HG03139 (cell line): Measurements from ENCODE around the gene ERC1.
"Not testable (repeated sequence)": the region's sequence is repeated elsewhere in the genome, so short reads cannot be mapped to it uniquely, and the experiment has no call there.

ENCODE experiments used
- ATAC-seq: cut with Tn5 transposase; IDR thresholded peaks from one replicate; pipeline ENCODE4 v1.9.1; 2021; ENCODE audit not compliant: unreplicated experiment

Gene ERC1

GRCh38 chr12:981176-981828, 9.7 kb upstream of the ERC1 start:
- no peak for ATAC-seq

GRCh38 chr12:981961-982360, 9.1 kb upstream of the ERC1 start:
- no peak for ATAC-seq

GRCh38 chr12:988646-989045, 2.4 kb upstream of the ERC1 start:
- ATAC-seq: no peak

GRCh38 chr12:989051-989450, 2.0 kb upstream of the ERC1 start:
- ATAC-seq: no peak

GRCh38 chr12:989751-990660, 1.0 kb upstream of the ERC1 start:
- peak; percentile 19 for ATAC-seq

GRCh38 chr12:991350-992333, 619 bp downstream of the ERC1 start:
- ATAC-seq: no peak

GRCh38 chr12:992647-993046, 1.6 kb downstream of the ERC1 start:
- no peak for ATAC-seq

- no peak for ATAC-seq
Measured at GRCh38 chr12:996881-997280, 5.9 kb downstream of the ERC1 start.

GRCh38 chr12:997505-997904, 6.5 kb downstream of the ERC1 start:
- ATAC-seq: no peak

GRCh38 chr12:998020-998874, 7.2 kb downstream of the ERC1 start:
- peak; percentile 70 for ATAC-seq

- not testable (repeated sequence) for ATAC-seq
Measured at GRCh38 chr12:999736-1000135, 8.7 kb downstream of the ERC1 start.

GRCh38 chr12:1001507-1001906, 10.5 kb downstream of the ERC1 start:
- ATAC-seq: no peak

GRCh38 chr12:1003600-1004271, 12.7 kb downstream of the ERC1 start:
- no peak for ATAC-seq

- ATAC-seq: no peak
Measured at GRCh38 chr12:1006255-1006654, 15.2 kb downstream of the ERC1 start.

- ATAC-seq: no peak
Measured at GRCh38 chr12:1007276-1007675, 16.3 kb downstream of the ERC1 start.

GRCh38 chr12:1007994-1008393, 17.0 kb downstream of the ERC1 start:
- ATAC-seq: no peak

GRCh38 chr12:1011091-1011490, 20.1 kb downstream of the ERC1 start:
- no peak for ATAC-seq

- ATAC-seq: no peak
Measured at GRCh38 chr12:1013618-1014489, 22.8 kb downstream of the ERC1 start.

- no peak for ATAC-seq
Measured at GRCh38 chr12:1019283-1019682, 28.3 kb downstream of the ERC1 start.
